Subcutaneous adipose tissue (tissue), 4 donors: Measurements from ENCODE around the gene ADGRG3. TPM values are rescaled to one million over a fixed set of nuclear protein-coding genes. Genes with fewer than 3 reads are reported as not detected.

Experiments
- total RNA-seq, 4 donors: library from RNA; depleted of rRNA; stranded (reverse); fragments of >200 nt; gene quantifications; one replicate each; pipeline ENCODE4 v1.1.0, GENCODE V29; 2016
- TF ChIP-seq, protein P1 (sequence below): fragments of 450-650 bp; IDR thresholded peaks from one replicate; pipeline ENCODE4 v1.5.1; 2016; ENCODE audit warnings: low read depth, mild to moderate bottlenecking, control low read depth, antibody characterized with exemption, moderate library complexity

ADGRG3 gene
- total RNA-seq, 4 donors from 2014 or later, result 0.44 to 4.0 (median 2.1) TPM; not detected in 1

DNA sequence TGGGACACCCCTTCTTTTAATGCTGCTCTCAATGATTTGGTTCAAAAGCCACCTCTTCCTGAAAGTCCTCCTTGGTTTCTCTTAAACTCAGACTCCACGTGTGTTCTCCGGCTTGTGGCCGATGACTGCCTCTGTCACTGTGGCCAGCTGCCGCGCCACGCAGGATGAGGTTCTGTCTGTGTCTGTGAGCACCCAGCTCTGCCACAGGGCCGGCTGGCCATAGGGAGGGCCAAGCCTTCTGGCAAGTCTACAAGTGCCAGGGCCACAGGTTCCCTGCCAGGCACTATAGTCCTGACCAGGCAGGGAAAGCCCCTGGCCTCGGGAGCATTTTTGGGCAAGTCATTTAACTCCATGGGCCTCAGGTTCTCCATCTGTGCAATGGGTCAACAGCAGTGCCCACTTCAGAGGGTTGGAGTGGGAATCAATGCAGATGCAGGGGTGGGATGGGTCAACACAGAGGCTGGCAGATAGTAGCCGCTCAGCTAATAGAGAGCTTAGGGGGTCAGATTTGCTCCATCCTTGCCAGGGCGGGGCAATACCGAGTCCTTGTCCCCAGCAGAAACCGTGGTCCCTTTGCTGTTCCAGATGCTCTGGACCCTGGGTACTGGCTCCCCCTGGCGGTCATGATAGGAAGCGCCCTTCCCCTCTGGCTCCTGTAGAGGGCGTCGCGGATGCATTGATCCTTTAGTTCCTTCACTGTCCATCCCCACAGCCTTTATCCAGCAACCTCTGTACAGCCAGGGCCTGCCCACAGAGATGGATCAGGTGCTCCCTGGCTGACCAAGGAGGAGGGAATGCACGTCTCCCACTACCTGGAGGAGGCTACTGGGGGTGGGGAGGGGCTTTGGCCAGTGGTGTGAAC lies 19.3 kb upstream of the ADGRG3 start:
- TF ChIP-seq, protein P1, sequence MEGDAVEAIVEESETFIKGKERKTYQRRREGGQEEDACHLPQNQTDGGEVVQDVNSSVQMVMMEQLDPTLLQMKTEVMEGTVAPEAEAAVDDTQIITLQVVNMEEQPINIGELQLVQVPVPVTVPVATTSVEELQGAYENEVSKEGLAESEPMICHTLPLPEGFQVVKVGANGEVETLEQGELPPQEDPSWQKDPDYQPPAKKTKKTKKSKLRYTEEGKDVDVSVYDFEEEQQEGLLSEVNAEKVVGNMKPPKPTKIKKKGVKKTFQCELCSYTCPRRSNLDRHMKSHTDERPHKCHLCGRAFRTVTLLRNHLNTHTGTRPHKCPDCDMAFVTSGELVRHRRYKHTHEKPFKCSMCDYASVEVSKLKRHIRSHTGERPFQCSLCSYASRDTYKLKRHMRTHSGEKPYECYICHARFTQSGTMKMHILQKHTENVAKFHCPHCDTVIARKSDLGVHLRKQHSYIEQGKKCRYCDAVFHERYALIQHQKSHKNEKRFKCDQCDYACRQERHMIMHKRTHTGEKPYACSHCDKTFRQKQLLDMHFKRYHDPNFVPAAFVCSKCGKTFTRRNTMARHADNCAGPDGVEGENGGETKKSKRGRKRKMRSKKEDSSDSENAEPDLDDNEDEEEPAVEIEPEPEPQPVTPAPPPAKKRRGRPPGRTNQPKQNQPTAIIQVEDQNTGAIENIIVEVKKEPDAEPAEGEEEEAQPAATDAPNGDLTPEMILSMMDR, result no peak

DNA sequence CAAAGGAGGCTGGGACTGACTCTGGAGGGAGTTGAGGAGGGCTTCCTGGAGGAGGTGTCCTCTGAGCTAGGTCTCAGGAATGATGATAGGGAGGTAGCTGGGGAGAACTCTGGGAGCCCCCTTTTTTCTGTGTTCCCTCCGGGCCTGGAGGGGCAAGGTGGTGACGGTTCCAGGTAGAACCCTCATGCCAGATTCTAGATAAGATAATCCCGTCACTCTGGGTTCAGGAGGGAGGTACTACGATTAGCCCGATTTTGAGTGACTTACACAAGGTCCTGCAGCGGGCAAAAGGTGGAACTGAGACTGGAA lies 18.7 kb upstream of the ADGRG3 start:
- TF ChIP-seq, protein P1, result no peak

DNA sequence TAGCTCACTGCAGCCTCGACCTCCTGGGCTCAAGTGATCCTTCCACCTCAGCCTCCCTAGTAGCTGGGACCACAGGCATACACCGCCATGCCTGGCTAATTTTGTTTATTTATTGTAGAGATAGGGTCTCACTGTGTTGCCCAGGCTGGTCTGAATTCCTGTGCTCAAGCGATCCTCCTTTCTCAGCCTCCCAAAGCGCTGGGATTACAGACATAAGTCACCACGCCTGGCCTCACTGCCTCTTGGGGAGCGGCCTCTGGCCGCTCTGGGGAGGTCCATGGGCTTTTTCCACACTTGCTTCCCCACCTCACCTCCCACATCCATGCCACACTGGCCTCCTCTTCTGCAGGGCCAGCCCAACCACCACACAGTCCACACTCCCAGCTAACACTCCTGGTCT lies 18.3 kb upstream of the ADGRG3 start:
- TF ChIP-seq, protein P1, result no peak

DNA sequence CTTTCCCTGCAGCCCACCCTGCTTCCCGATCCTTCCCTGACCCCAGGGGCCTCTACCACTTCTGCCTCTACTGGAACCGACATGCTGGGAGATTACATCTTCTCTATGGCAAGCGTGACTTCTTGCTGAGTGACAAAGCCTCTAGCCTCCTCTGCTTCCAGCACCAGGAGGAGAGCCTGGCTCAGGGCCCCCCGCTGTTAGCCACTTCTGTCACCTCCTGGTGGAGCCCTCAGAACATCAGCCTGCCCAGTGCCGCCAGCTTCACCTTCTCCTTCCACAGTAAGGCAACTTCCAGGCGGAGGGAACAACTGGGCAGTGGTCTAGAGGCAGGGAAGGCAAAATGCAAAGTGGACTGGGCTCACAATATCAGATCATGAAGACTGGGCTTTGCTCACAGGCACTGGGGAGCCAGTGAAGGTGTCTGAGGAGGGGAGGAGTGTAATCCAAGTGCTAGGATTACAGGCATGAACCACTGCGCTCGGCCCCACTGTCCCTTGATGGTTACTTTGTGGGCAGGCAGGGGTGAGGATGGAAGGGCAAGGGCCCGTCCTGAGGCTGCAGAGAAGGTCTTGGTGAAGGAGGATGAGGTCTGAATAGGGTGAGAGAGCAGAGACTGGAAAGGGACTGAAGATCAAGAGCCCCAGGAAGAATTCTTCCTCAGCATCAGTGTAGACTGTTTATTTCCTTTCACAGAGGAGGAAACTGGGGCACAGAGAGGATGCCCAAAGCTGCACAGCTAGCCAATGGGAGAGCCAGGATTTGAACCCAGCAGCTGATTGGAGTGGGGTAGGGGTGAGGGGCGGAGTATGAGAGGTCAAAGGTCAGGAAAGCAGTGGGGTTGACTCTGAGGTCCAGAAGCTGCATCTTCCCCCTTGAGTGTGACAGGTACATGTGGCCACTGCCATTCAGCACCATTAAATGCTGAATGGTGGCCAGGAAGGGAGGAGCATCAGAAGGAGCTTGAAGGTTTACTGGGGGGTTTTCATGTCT lies 16.5 kb upstream of the ADGRG3 start:
- TF ChIP-seq, protein P1, result no peak

DNA sequence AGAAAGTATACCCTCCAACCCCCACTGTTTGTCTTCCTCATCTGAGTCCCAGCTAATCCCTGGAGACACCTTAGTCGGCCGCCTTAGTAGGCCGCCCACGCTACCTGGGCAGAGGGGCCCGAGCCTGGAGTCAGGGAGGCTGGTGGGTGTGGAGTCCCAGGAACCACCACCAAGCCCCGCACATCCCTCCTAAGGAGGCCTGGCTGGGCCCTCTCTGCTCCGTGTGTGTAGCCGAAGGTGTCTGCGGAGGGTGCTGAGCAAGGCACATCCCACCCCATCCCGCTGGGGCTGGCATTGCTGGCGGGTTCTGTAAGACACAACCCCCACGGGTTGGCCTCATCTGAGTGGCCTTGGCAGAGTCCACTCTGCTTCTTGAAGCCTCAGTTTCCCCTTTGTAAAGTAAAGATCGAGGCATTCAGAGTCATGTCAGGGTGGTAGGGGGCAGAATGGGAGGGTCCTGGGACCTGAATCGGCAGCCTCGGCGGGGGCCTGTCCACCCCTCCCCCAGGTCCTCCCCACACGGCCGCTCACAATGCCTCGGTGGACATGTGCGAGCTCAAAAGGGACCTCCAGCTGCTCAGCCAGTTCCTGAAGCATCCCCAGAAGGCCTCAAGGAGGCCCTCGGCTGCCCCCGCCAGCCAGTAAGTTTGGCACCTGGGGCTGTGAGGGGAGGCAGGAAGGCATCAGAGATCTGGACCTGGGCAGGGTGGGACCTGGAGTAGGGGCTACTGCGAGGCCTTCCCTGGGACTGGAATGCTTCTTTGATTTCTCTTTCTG lies 15.2 kb upstream of the ADGRG3 start:
- TF ChIP-seq, protein P1, result no peak

DNA sequence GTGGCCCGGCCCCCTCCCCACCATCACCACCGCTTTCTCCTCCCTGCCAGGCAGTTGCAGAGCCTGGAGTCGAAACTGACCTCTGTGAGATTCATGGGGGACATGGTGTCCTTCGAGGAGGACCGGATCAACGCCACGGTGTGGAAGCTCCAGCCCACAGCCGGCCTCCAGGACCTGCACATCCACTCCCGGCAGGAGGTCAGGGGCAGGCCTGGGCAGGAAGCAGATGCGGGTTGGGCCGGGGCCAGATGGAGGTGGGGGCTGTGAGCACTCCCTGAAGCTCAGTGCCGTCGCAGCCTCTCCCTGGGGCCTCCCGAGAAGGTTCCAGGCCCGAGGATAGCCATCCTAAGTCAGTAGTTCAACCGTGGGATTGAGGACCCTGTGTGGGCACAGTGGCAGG lies 14.2 kb upstream of the ADGRG3 start:
- TF ChIP-seq, protein P1, result no peak
